Measurements from ENCODE around the gene LINC01488.

LINC01488 gene

GRCh38 chr11:69490516-69490915 lies 9.1 kb downstream of the LINC01488 start:
- no peak for ATAC-seq
- TF ChIP-seq ZFP30 (CRISPR knock-in tag; IDR thresholded peaks at IDR 0.05) (no peak), ZNF565 (CRISPR knock-in tag; conservative IDR thresholded peaks at IDR 0.05; ENCODE audit: low read depth) (no peak), GLIS3 (CRISPR knock-in tag; IDR thresholded peaks at IDR 0.05) (no peak), CSDC2 (CRISPR knock-in tag; IDR thresholded peaks at IDR 0.05) (no peak), RARB (CRISPR knock-in tag; IDR thresholded peaks at IDR 0.05) (no peak), PATZ1 (CRISPR knock-in tag; IDR thresholded peaks at IDR 0.05; ENCODE audit: borderline replicate concordance) (no peak), ZNF70 (CRISPR knock-in tag; IDR thresholded peaks at IDR 0.05) (no peak), SNAI2 (CRISPR knock-in tag; IDR thresholded peaks at IDR 0.05) (no peak), ISL1 (CRISPR knock-in tag; IDR thresholded peaks at IDR 0.05) (no peak), PPARA (CRISPR knock-in tag; IDR thresholded peaks at IDR 0.05; ENCODE audit: borderline replicate concordance) (no peak), CREB5 (CRISPR knock-in tag; IDR thresholded peaks at IDR 0.05; ENCODE audit: low read depth) (no peak), TSHZ2 (CRISPR knock-in tag; IDR thresholded peaks at IDR 0.05) (no peak), ZNF8 (CRISPR knock-in tag; IDR thresholded peaks at IDR 0.05) (no peak), TOX (CRISPR knock-in tag; IDR thresholded peaks at IDR 0.05; ENCODE audit: borderline replicate concordance) (no peak), ZFP3 (CRISPR knock-in tag; IDR thresholded peaks at IDR 0.05) (no peak), ZC3H10 (CRISPR knock-in tag; IDR thresholded peaks at IDR 0.05) (no peak), CSRNP3 (CRISPR knock-in tag; IDR thresholded peaks at IDR 0.05) (no peak)

- ATAC-seq: no peak
- TF ChIP-seq ARNTL (CRISPR knock-in tag; IDR thresholded peaks at IDR 0.05; ENCODE audit: borderline replicate concordance, low read depth) (no peak), ZC3H10 (CRISPR knock-in tag; IDR thresholded peaks at IDR 0.05) (no peak), ZFP3 (CRISPR knock-in tag; IDR thresholded peaks at IDR 0.05) (no peak), TCF4 (CRISPR knock-in tag; IDR thresholded peaks at IDR 0.05; ENCODE audit: borderline replicate concordance) (no peak), PPARA (CRISPR knock-in tag; IDR thresholded peaks at IDR 0.05; ENCODE audit: borderline replicate concordance) (no peak), GLIS3 (CRISPR knock-in tag; IDR thresholded peaks at IDR 0.05) (no peak), SNAI2 (CRISPR knock-in tag; IDR thresholded peaks at IDR 0.05) (no peak), ZFP30 (CRISPR knock-in tag; IDR thresholded peaks at IDR 0.05) (no peak), POU6F1 (CRISPR knock-in tag; IDR thresholded peaks at IDR 0.05; ENCODE audit: borderline replicate concordance, low read depth) (no peak), CSRNP3 (CRISPR knock-in tag; IDR thresholded peaks at IDR 0.05) (no peak), TOX (CRISPR knock-in tag; IDR thresholded peaks at IDR 0.05; ENCODE audit: borderline replicate concordance) (no peak), ZNF8 (CRISPR knock-in tag; IDR thresholded peaks at IDR 0.05) (no peak)
Measured at GRCh38 chr11:69491071-69492031, 9.9 kb downstream of the LINC01488 start.
